ENCODE measurements around the gene MSI2. TPM values are rescaled to one million over a fixed set of nuclear protein-coding genes. Genes with fewer than 3 reads are reported as not detected.

The MSI2 gene
- total RNA-seq, 1 donor from 2014 or later, result 75.5 TPM

- Mint-ChIP-seq H3K27me3 (ENCODE audit: unreplicated experiment) (no peaks in the 10 kb centered on the region), H3K4me3 (ENCODE audit: unreplicated experiment) (no peak overlapping the region), H3K36me3 (ENCODE audit: unreplicated experiment) (no peaks in the 10 kb centered on the region), H3K4me1 (ENCODE audit: unreplicated experiment) (peaks cover 17% of the 10 kb centered on the region), H3K9me3 (ENCODE audit: unreplicated experiment) (no peaks in the 10 kb centered on the region), H3K27ac (ENCODE audit: unreplicated experiment) (no peak overlapping the region)
- no peak for TF ChIP-seq CTCF (IDR thresholded peaks at IDR 0.05)
- DNase-seq (ENCODE audit: extremely low spot score, unreplicated experiment), result no peak
Measured at GRCh38 chr17:57584050-57584551, 327.8 kb downstream of the MSI2 start.

GRCh38 chr17:57585341-57586195 is 329.2 kb downstream of the MSI2 start:
- no peak for DNase-seq (ENCODE audit: extremely low spot score, unreplicated experiment)
- no peaks in the 10 kb centered on the region for H3K9me3 Mint-ChIP-seq (ENCODE audit: unreplicated experiment)
- no peaks in the 10 kb centered on the region for H3K27me3 Mint-ChIP-seq (ENCODE audit: unreplicated experiment)
- peaks cover 3% of the 10 kb centered on the region for H3K36me3 Mint-ChIP-seq (ENCODE audit: unreplicated experiment)
- no peak overlapping the region for H3K27ac Mint-ChIP-seq (ENCODE audit: unreplicated experiment)
- H3K4me3 Mint-ChIP-seq (ENCODE audit: unreplicated experiment), result no peak overlapping the region
- TF ChIP-seq CTCF (IDR thresholded peaks at IDR 0.05), result no peak
- H3K4me1 Mint-ChIP-seq (ENCODE audit: unreplicated experiment), result peaks cover 24% of the 10 kb centered on the region

GRCh38 chr17:57586196-57586740 is 329.9 kb downstream of the MSI2 start:
- DNase-seq (ENCODE audit: extremely low spot score, unreplicated experiment), result no peak
- Mint-ChIP-seq H3K27me3 (ENCODE audit: unreplicated experiment) (no peaks in the 10 kb centered on the region), H3K9me3 (ENCODE audit: unreplicated experiment) (no peaks in the 10 kb centered on the region), H3K36me3 (ENCODE audit: unreplicated experiment) (peaks cover 3% of the 10 kb centered on the region), H3K4me3 (ENCODE audit: unreplicated experiment) (no peak overlapping the region), H3K4me1 (ENCODE audit: unreplicated experiment) (peaks cover 24% of the 10 kb centered on the region), H3K27ac (ENCODE audit: unreplicated experiment) (no peak overlapping the region)
- no peak for TF ChIP-seq CTCF (IDR thresholded peaks at IDR 0.05)

GRCh38 chr17:57586742-57587141 is 330.4 kb downstream of the MSI2 start:
- no peak for TF ChIP-seq CTCF (IDR thresholded peaks at IDR 0.05)
- Mint-ChIP-seq H3K4me3 (ENCODE audit: unreplicated experiment) (no peak overlapping the region), H3K27ac (ENCODE audit: unreplicated experiment) (no peak overlapping the region)

More at GRCh38 chr17:57586742-57587141, 330.4 kb downstream of the MSI2 start:
- Mint-ChIP-seq H3K36me3 (ENCODE audit: unreplicated experiment) (peaks cover 3% of the 10 kb centered on the region), H3K4me1 (ENCODE audit: unreplicated experiment) (peaks cover 24% of the 10 kb centered on the region), H3K27me3 (ENCODE audit: unreplicated experiment) (no peaks in the 10 kb centered on the region), H3K9me3 (ENCODE audit: unreplicated experiment) (no peaks in the 10 kb centered on the region)
- DNase-seq (ENCODE audit: extremely low spot score, unreplicated experiment), result no peak

Data from osteocyte (in vitro differentiated cells).